IPS-20b (cell line): Measurements from ENCODE around the gene AAGAB.
"Not testable (repeated sequence)": the region's sequence is repeated elsewhere in the genome, so short reads cannot be mapped to it uniquely, and the experiment has no call there.

Experiments
- H3K27ac ChIP-seq: one replicate; pipeline ENCODE4 v1.5.1; 2013; ENCODE audit warnings: low read length
- H3K27me3 ChIP-seq: 2 replicates; pipeline ENCODE4 v1.6.1; 2013; ENCODE audit warnings: mild to moderate bottlenecking, low read length, inconsistent platforms; ENCODE audit not compliant: insufficient read depth
- H3K36me3 ChIP-seq: 2 replicates; pipeline ENCODE4 v1.6.1; 2013; ENCODE audit warnings: low read depth, mild to moderate bottlenecking, inconsistent platforms, low read length, moderate library complexity; ENCODE audit not compliant: insufficient read depth
- H3K4me1 ChIP-seq: 2 replicates; pipeline ENCODE4 v1.6.1; 2013; ENCODE audit warnings: mild to moderate bottlenecking, control low read depth, inconsistent platforms, low read length, moderate library complexity; ENCODE audit not compliant: insufficient read depth
- H3K4me3 ChIP-seq: 2 replicates; pipeline ENCODE4 v1.5.1; 2013; ENCODE audit warnings: mild to moderate bottlenecking, low read length, inconsistent platforms
- H3K9ac ChIP-seq: 2 replicates; pipeline ENCODE4 v1.6.1; 2013; ENCODE audit warnings: low read depth, mild to moderate bottlenecking, inconsistent platforms, low read length, moderate library complexity
- H3K9me3 ChIP-seq: 2 replicates; pipeline ENCODE4 v1.6.1; 2013; ENCODE audit warnings: mild to moderate bottlenecking, low read depth, low read length, inconsistent platforms; ENCODE audit not compliant: insufficient read depth

Gene AAGAB, protein sequence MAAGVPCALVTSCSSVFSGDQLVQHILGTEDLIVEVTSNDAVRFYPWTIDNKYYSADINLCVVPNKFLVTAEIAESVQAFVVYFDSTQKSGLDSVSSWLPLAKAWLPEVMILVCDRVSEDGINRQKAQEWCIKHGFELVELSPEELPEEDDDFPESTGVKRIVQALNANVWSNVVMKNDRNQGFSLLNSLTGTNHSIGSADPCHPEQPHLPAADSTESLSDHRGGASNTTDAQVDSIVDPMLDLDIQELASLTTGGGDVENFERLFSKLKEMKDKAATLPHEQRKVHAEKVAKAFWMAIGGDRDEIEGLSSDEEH

GRCh38 chr15:67254238-67255175, at the start of gene AAGAB, which contains the start of gene IQCH:
Gene AAGAB (minus strand): TSS chr15:67254661. CDS start chr15:67254631, 30 bp downstream.
Gene IQCH (plus strand): TSS chr15:67254786. CDS start chr15:67254897, 111 bp downstream.
- H3K27ac ChIP-seq, result no peak within 1 kb of the TSS
- no peaks in the 10 kb centered on the region for H3K36me3 ChIP-seq
- peak within 1 kb of the TSS; percentile 79 for H3K9ac ChIP-seq

GRCh38 chr15:67303490-67304363, 49.3 kb upstream of the AAGAB start:
- Histone ChIP-seq H3K9ac (no peak overlapping the region), H3K9me3 (no peaks in the 10 kb centered on the region), H3K36me3 (no peaks in the 10 kb centered on the region), H3K4me3 (no peak overlapping the region), H3K4me1 (no peaks in the 10 kb centered on the region), H3K27me3 (no peaks in the 10 kb centered on the region), H3K27ac (no peak overlapping the region)

More at GRCh38 chr15:67254238-67255175, at the start of gene AAGAB, which contains the start of gene IQCH:
- no peaks in the 10 kb centered on the region for H3K9me3 ChIP-seq
- no peaks in the 10 kb centered on the region; the same call in 1 of the 2 replicates for H3K4me1 ChIP-seq
- peaks cover 15% of the 10 kb centered on the region; the same call in 1 of the 2 replicates for H3K27me3 ChIP-seq
- H3K4me3 ChIP-seq, result peak within 1 kb of the TSS; percentile 84

DNA sequence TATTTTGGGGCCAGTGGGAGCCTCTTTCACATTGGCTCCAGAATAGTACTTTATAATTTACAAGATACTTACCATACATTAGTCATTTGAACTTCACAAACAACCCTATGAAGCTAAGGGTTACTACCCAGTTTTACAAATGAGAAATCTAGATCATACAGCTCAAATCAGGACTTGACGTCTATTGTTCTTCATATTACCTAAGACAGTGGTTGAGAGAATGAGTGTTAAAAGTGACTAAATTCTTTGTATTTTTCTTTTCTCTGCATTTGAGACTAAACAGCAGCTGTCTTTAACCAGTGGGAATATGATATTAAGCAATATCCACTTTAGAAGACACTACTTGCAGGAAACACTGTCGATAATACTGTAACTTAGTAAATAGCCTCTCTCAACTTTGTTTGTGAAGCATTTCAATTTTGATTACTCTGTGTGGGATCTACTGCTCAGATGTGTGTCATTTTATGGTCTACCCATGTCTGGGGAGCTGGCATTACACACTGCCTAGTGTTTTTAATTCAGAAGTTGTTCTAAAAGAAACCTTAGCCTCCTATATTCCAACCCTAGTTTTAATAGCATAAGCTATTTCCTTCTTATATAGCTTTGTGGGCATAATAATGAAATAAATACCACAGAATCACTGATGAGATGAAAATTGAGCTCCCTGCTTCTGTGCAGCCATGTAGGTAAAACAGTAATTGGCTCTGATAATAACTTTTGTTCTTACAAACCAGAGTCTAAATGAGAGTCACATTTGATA, 46.0 kb upstream of the AAGAB start:
- no peaks in the 10 kb centered on the region for H3K36me3 ChIP-seq
- no peak overlapping the region for H3K27ac ChIP-seq
- no peaks in the 10 kb centered on the region for H3K9me3 ChIP-seq
- H3K9ac ChIP-seq, result no peak overlapping the region
- no peaks in the 10 kb centered on the region for H3K27me3 ChIP-seq
- no peak overlapping the region for H3K4me3 ChIP-seq
- H3K4me1 ChIP-seq, result 0 out of 2 replicates have a peak, but pooled peaks cover 3% of the 10 kb centered on the region

- H3K4me3 ChIP-seq, result no peak overlapping the region
- no peaks in the 10 kb centered on the region for H3K9me3 ChIP-seq
- no peak overlapping the region for H3K9ac ChIP-seq
- no peak overlapping the region for H3K27ac ChIP-seq
- no peaks in the 10 kb centered on the region for H3K36me3 ChIP-seq
- H3K27me3 ChIP-seq, result no peaks in the 10 kb centered on the region
- H3K4me1 ChIP-seq, result 0 out of 2 replicates have a peak, but pooled peaks cover 3% of the 10 kb centered on the region
These were observed 42.2 kb upstream of the AAGAB start for GRCh38 chr15:67296684-67297083.

DNA sequence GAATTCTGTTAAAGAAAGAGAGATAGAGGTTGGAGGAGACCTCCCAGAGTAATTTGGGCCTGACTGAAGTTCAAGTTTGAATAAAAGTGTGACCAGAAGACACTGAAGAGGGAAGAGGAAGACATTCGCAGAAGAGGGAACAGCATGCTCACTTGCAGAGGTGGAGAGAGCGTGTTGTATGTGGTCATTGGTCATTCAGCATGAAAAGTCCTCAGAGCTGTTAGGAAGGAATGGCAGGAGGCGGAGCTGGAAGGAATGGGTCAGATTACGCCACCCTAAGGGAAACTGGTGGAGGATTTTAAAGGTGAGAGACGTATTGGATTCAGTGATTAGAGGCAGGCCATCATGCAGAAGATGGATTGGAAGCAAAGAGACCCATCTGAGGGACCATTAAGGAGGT, 41.7 kb upstream of the AAGAB start:
- Histone ChIP-seq H3K27ac (no peak overlapping the region), H3K4me3 (no peak overlapping the region), H3K9ac (no peak overlapping the region), H3K27me3 (no peaks in the 10 kb centered on the region), H3K4me1 (0 out of 2 replicates have a peak, but pooled peaks cover 3% of the 10 kb centered on the region), H3K9me3 (no peaks in the 10 kb centered on the region), H3K36me3 (no peaks in the 10 kb centered on the region)

- no peak overlapping the region for H3K4me3 ChIP-seq
- no peaks in the 10 kb centered on the region for H3K27me3 ChIP-seq
These were observed 35.9 kb upstream of the AAGAB start for GRCh38 chr15:67290319-67290718.

DNA sequence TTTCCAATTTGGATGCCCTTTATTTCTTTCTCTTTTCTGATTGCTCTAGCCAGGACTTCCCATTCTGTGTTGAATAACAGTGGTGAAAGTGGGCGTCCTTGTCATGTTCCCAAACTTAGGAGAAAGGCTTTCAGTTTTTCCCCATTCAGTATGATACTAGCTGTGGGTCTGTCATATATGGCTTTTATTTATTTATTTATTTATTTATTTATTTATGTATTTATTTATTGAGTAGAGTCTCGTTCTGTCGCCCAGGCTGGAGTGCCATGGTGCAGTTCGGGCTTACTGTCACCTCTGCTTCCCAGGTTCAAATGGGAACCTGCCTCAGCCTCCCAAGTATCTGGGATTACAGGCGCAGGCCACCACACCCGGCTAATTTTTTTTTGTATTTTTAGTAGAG, 31.9 kb upstream of the AAGAB start:
- H3K36me3 ChIP-seq, H3K4me3 ChIP-seq, H3K9me3 ChIP-seq, H3K27me3 ChIP-seq, H3K9ac ChIP-seq, H3K27ac ChIP-seq: not testable (repeated sequence)
- peaks cover 11% of the 10 kb centered on the region for H3K4me1 ChIP-seq

More at GRCh38 chr15:67290319-67290718, 35.9 kb upstream of the AAGAB start:
- Histone ChIP-seq H3K36me3 (no peaks in the 10 kb centered on the region), H3K9ac (no peak overlapping the region), H3K4me1 (no peaks in the 10 kb centered on the region), H3K27ac (no peak overlapping the region), H3K9me3 (peaks cover 1% of the 10 kb centered on the region; the same call in 1 of the 2 replicates)

DNA sequence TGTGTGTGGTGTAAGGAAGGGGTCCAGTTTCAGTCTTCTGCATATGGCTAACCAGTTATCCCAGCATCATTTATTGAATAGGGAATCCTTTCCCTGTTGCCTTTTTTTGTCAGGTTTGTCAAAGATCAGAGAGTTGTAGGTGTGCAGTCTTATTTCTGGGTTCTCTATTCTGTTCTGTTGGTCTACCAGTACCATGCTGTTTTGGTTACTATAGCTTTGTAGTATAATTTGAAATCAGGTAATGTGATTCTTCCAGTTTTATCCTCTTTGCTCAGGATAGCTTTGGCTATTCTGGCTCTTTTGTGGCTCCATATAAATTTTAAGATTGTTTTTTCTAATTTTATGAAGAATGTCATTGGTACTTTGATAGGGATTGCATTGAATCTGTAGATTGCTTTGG, 31.2 kb upstream of the AAGAB start:
- H3K27me3 ChIP-seq, H3K9me3 ChIP-seq: not testable (repeated sequence)

DNA sequence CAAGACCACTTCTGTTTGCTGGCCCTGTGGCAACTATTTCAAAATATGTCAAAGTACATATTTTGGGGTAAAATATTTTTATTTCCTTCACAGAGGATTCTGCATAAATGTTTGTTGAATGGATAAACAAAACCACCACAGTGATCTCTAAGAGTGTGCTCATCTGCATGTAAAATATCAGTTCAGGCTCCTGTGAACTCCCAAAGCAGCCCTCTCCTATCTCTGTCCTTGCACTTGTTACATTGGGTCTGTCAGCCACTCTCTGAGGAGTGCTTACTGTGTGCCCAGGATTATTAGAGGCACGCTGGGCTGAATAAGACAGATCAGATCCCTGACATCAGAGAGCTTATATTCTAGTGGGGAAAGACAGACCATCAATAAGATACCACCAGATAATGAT, 27.3 kb upstream of the AAGAB start:
- no peak overlapping the region for H3K27ac ChIP-seq
- no peak overlapping the region for H3K9ac ChIP-seq
- peaks cover 16% of the 10 kb centered on the region for H3K4me1 ChIP-seq
- no peaks in the 10 kb centered on the region for H3K27me3 ChIP-seq
- no peaks in the 10 kb centered on the region for H3K36me3 ChIP-seq
- peaks cover 3% of the 10 kb centered on the region for H3K9me3 ChIP-seq
- H3K4me3 ChIP-seq, result no peak overlapping the region

More for the DNA sequence above, 31.2 kb upstream of the AAGAB start:
- not testable (repeated sequence) for H3K4me3 ChIP-seq, H3K9ac ChIP-seq, H3K36me3 ChIP-seq, H3K27ac ChIP-seq
- peaks cover 13% of the 10 kb centered on the region for H3K4me1 ChIP-seq

DNA sequence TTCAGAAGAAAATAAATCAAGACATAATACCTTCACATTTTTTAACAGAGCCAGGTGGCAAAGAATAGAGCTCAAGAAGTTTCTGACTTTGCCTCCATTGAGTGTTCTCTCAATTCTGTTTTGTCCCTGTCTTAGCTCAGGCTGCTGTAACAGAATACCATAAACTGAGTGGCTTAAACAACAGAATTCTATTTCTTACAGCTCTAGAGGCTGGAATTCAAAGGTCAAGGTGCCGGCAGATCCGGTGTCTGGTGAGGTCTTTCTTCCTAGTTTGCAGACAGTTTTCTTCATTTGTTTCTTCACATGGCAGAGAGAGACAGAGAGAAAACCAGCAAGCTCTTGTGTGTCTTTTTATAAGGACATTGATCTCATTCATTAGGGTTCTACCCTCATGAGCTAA, 25.8 kb upstream of the AAGAB start:
- H3K4me1 ChIP-seq, result peaks cover 16% of the 10 kb centered on the region
- peaks cover under 1% of the 10 kb centered on the region for H3K9me3 ChIP-seq
- no peaks in the 10 kb centered on the region for H3K27me3 ChIP-seq
- H3K36me3 ChIP-seq, result no peaks in the 10 kb centered on the region
- H3K9ac ChIP-seq, result no peak overlapping the region
- no peak overlapping the region for H3K4me3 ChIP-seq
- no peak overlapping the region for H3K27ac ChIP-seq
